Activated CD4-positive, alpha-beta T cell treated with anti-CD3 and anti-CD28 coated beads for 4 hours (primary cell): ENCODE measurements around the gene TMEM132C.

Experiments used
- DNase-seq, 2 donors: peaks; one replicate each; pipeline ENCODE4 v3.0.0-alpha.2; 2020

TMEM132C gene

GRCh38 chr12:128339631-128340030, 72.7 kb downstream of the TMEM132C start:
- no peak for DNase-seq

DNA sequence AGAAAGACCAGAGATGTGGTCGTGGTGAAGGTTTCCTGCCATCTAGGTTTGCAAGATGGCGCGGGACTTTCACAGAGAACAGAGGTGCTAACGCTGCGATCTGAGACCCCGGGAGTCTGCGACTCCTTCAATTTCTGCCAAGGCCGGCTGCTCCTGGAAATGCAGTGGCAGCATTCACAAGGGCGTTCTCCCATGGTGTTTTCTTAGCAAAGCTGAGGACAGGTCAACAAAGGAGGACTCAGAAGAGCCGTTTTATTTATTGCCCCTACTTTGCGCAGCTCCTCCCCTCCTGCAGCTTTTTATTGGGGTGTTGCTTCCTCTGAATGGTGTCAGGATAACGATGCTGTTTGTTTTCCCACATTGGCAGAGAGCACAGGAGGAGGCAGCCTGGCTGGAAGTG, 86.3 kb downstream of the TMEM132C start:
- no peak for DNase-seq

- DNase-seq: no peak
Measured at GRCh38 chr12:128356547-128356946, 89.6 kb downstream of the TMEM132C start.

DNA sequence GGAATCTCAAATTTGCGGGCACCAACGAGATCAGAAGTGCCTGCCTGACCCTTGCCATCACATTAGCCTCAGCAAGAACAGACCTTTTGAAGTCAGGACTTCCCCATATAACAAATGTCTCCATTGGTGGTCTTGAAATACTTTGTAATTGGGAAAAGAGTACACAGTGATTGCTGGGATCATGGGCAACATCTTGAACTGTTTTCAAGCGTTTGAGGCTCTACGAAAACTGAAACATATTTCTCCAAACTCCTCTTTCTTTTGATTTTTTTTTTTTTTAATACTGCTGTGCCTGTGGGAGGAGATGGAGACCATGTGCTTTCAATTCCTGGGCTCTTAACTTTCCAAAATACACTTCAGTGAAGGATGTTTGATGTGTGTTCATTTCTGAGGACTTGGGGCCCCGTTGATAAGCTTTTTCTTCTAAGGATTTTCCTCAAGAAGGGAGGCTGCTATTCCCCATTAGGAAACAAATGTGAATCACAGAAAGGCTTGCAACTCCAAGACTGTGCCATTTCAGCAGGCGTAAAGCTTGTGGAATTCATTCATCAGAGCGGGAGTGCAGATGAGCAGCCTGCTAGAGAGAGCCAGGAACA, 94.5 kb downstream of the TMEM132C start:
- DNase-seq: no peak

DNA sequence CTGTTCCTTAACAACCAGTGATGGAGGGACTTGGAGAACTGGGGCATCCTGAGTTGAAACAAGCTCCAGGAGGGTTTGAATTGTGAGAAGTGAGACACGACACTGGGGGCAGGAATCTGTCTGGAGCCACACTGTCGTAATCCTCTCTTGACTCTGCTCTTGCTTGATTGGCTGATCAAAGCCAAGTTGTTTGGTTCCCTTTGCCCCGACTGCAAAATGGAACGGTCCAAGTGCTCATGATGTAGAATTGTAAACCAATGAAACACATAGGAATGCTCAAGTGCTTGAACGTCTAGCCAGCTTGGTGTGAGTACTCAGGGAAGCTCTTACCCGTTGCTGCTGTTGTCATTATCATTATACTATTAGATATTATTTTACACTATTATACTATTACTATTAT, 98.1 kb downstream of the TMEM132C start:
- no peak for DNase-seq

GRCh38 chr12:128365651-128366231, 98.8 kb downstream of the TMEM132C start:
- no peak for DNase-seq

GRCh38 chr12:128367961-128368360, 101.0 kb downstream of the TMEM132C start:
- no peak for DNase-seq

GRCh38 chr12:128381541-128381940, 114.6 kb downstream of the TMEM132C start:
- DNase-seq: no peak

DNA sequence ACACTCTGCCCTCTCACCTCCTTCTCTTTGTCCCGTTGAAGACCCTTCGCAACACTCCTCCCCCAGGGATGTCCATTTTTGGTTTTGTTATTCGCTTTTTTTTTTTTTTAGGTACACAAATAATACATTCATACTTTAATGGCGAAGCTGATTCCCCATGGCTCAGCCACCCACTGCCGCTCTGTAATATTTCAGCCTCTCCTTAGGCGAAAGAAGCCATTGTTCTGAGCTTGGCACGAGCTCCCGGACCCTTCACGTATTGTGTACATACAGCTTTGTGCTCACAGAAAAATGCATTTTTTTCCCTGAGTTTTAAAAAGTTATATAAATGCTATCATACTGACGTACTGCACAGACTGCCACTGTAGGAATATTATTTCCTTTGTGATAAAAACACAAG, 115.0 kb downstream of the TMEM132C start:
- no peak for DNase-seq

DNA sequence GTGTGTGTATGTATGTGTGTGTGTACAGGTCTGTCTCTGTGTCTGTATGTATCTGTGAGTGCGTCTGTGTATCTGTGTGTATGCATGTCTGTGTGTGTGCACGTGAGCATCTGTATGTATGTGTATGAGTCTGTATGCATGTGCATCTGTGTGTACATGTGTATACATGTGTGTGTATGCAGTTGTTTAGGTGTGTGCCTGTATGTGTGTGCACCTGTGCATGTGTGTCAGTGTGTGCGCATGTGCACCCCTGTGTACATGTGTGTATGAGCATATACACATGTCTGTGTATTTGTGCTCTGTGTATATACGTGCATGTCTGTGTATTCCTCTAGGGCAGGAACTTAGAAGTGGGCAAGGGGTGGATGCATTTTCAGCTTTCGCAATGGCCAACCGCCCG, 116.0 kb downstream of the TMEM132C start:
- DNase-seq: no peak

DNA sequence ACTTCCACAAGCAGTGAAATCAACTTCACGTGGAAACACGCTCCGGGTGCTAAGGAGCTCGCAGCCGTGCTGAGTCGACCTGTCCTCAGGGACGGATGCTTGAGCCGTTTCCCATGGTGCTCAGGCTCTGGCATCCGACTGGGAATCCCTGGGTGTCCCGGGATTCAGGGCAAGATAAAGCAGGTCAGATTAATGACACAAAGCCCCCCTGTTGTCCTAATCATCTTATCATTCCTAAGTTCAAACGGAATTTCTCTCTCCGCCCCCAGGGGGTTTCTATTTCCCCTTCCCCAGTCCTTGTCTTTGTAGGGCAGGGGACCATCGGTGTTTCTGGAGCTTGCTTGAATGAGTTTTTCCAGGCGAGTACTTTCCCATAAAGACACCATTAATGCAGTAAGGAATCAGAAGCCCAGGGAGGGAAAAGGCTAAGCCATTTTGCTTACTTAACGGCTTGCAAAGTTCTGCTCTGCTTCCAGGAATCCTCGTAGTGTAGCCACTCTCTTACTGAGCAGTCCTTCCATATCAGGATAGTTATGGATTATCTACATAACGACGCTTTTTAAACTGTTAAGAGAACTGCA, 116.5 kb downstream of the TMEM132C start:
- DNase-seq: no peak

- no peak for DNase-seq
Measured at GRCh38 chr12:128385736-128386135, 118.8 kb downstream of the TMEM132C start.

DNA sequence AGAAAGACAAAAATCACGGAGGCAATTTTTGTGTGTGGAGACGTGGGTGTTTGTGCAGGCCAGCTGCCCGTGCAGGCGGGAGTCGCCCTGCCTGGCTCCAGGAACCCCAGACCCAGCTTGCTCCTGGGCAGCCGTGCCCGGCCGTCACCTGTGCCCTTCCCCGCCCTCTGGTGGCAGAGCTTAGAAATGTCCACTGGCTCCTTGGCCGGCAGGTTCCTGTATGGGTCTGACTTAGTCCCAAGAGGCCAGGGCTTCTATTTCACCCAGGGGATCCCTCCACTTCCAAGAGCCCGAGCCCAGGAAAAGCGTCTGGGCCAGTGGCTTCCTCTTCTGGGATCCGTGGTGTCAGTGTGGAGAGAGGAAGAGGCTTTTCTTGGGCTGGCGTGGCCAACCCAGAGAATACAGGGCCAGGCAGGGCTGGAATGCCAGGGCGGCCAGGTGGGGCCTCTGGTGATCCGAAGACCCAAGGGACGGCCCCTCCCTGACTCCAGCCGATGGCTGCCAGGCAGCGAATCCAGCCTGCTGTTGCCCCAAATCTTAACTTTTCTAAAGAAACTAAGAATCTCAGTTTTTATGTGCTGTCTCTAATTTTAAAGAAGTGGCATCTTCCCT, 120.9 kb downstream of the TMEM132C start:
- no peak for DNase-seq

- no peak for DNase-seq
Measured at GRCh38 chr12:128388461-128389000, 121.6 kb downstream of the TMEM132C start.

DNA sequence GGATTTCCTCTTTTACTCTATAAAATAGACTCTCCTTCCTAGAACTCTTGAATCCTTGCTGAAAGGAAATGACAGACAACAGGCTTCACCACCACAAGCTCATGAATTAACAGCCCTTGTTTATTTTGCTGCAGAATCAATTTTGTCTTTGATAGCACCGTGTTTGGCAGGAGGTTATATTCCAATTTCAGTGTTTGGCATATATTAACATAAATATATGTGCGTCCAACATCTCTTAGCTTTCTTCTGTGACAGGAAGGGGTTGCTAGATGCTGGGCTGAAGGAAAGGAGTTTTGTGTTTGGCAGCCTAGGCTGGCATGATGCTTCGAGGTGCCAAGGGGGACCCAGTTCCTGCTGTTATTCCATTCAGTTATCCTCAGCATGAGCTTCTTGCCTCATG, 126.4 kb downstream of the TMEM132C start:
- no peak for DNase-seq

DNA sequence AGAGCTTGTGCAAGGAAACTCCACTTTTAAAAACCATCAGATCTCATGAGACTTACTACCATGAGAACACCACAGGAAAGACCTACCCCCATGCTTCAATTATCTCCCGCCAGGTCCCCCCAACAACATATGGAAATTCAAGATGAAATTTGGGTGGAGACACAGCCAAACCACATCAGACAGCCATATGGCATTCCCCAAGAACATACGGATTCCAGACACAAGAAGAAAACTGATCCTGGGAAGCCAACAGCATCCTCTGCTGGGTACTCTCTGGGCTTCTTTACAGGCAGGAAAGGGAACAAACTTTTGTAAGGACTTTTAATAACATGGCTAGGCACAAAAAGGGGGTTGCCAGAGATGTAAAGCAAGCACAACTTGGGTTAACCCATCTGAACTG, 127.2 kb downstream of the TMEM132C start:
- no peak for DNase-seq

DNA sequence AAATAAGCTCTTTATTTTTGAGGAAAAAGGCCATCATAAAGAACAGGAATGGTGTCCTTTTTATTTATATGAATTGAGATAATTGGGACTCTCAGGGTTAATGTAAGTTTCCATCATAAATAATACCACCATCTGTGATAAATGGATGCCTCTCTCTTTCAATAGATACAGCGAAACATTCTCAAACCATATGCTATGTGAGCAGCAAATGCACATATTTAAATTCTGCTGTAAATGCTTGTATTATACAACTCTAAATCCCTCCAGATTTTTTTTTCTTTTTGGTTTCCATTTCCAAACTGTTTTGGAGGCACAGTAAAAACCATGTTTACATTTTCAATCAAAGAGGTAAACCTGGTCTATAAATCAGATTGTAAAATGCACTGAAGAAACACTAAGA, 132.3 kb downstream of the TMEM132C start:
- no peak for DNase-seq

GRCh38 chr12:128402486-128403243, 135.7 kb downstream of the TMEM132C start:
- no peak for DNase-seq

- DNase-seq: no peak
Measured at GRCh38 chr12:128408669-128409068, 141.7 kb downstream of the TMEM132C start.

GRCh38 chr12:128415036-128415560, 148.1 kb downstream of the TMEM132C start:
- no peak for DNase-seq

DNA sequence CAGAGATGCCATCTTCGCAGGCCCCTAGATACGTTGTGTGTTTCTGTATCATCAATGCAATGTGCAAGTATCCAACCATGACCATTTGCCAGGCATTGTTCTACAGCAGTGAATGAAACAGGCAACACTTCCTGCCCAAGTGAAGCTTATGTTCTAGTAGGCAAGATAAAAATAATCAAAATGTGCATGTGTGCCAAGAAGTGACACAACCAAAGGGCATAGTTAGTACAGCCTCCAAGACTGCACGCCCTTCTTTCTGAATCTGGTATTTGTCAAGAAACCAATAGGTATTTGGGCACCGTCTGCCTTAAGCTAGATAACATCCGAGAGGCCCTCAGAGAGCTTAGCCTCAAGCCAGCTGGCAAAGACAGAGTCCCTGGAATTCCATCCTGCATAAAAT, 152.0 kb downstream of the TMEM132C start:
- no peak for DNase-seq

GRCh38 chr12:128420163-128420562, 153.2 kb downstream of the TMEM132C start:
- DNase-seq: no peak

DNA sequence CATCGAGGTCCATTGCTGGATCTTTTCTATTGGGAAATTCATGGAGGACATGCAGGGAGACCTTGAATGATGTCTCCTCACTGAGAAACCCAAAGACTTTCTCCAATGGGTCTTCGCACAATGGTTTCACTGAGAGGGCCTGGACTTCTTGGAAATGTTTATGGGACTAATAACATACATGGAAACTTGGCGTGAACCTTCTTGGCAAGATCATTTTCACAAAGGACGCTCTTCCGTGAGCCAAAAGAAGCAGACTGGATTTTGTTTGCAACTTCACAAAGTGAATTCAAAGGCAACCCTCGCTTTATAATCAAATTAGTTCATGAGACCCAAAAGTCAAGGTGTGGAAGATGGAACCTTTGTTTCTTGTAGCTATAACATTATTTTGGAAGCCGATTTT, 154.4 kb downstream of the TMEM132C start:
- no peak for DNase-seq
